B cell (primary cell): ENCODE results near the gene ARHGAP6. TPM values are rescaled to one million over a fixed set of nuclear protein-coding genes. Genes with fewer than 3 reads are reported as not detected.

ENCODE experiments used
- ATAC-seq: fragments of 200-7000 bp; cut with Tn5 transposase; one replicate; pipeline ENCODE4 v1.10.0; 2021; ENCODE audit warnings: low read depth, mild to moderate bottlenecking, moderate number of reproducible peaks, moderate library complexity
- CTCF ChIA-PET: fragments of 350-600 bp; sonication (Branson Sonifier 250); formaldehyde crosslinking; loops from one replicate; lab custom pipeline; 2021; ENCODE audit warnings: antibody characterized with exemption, inconsistent platforms; lab: Charles Lee
- POLR2A ChIA-PET: fragments of 350-600 bp; sonication (Branson Sonifier 250); formaldehyde crosslinking; loops from one replicate; lab custom pipeline; 2021; ENCODE audit warnings: antibody characterized with exemption; lab: Charles Lee
- DNase-seq: peaks from one replicate; pipeline ENCODE4 v3.0.0; 2013
- H2AFZ ChIP-seq: 2 replicates; pipeline ENCODE4 v1.6.1; 2012; ENCODE audit warnings: mild to moderate bottlenecking, low read depth, low read length; ENCODE audit not compliant: insufficient read depth, poor library complexity, severe bottlenecking
- H3K27ac ChIP-seq, 2 donors: 1 replicate in 1 of 2; 2 replicates in 1 of 2; pipeline ENCODE4 v1.5.1; 2012 to 2013; ENCODE audit warnings: low read length in 2 of 2, mild to moderate bottlenecking in 2 of 2, moderate library complexity in 1 of 2
- H3K27me3 ChIP-seq, 4 experiments: fragments of 200-600 bp in 1 of 4; sonication (generic) in 1 of 4; replicated peaks in 1 of 4; 1 replicate in 2 of 4; 2 replicates in 2 of 4; pipeline versions ENCODE4 v1.6.1 to v1.7.0; 2013 to 2016; ENCODE audit warnings: low read length in 3 of 4, mild to moderate bottlenecking in 2 of 4, mixed read lengths in 1 of 4, moderate library complexity in 1 of 4; ENCODE audit not compliant: insufficient read depth in 4 of 4, control insufficient read depth in 3 of 4; ENCODE audit errors: control extremely low read depth in 1 of 4
- H3K36me3 ChIP-seq, 2 experiments: replicated peaks in 1 of 2; 1 replicate in 1 of 2; 2 replicates in 1 of 2; pipeline versions ENCODE4 v1.6.1 to v1.7.1; 2013; ENCODE audit warnings: low read length in 1 of 2; ENCODE audit not compliant: insufficient read depth in 2 of 2, control insufficient read depth in 1 of 2; ENCODE audit errors: control extremely low read depth in 1 of 2, extremely low read depth in 1 of 2
- H3K4me1 ChIP-seq, 2 donors: fragments of 200-600 bp in 1 of 2; sonication (generic) in 1 of 2; 1 replicate in 1 of 2; 2 replicates in 1 of 2; pipeline versions ENCODE4 v1.5.1 to v1.6.1; 2013 to 2017; ENCODE audit warnings: low read length in 2 of 2; ENCODE audit not compliant: control insufficient read depth in 2 of 2, insufficient read depth in 2 of 2
- H3K4me2 ChIP-seq: replicated peaks from 2 replicates; pipeline ENCODE3; 2012; ENCODE audit warnings: mild to moderate bottlenecking, low read depth, low read length; ENCODE audit not compliant: poor library complexity, severe bottlenecking
- H3K4me3 ChIP-seq, 5 experiments: fragments of 200-600 bp in 1 of 5; sonication (generic) in 1 of 5; 1 replicate in 3 of 5; 2 replicates in 2 of 5; pipeline versions ENCODE4 v1.5.1 to v1.7.0; 2011 to 2016; ENCODE audit warnings: low read length in 4 of 5, mild to moderate bottlenecking in 4 of 5, low read depth in 2 of 5, control low read depth in 1 of 5, moderate library complexity in 1 of 5; ENCODE audit not compliant: insufficient read depth in 1 of 5; ENCODE audit errors: control extremely low read depth in 1 of 5, extremely low read depth in 1 of 5
- H3K79me2 ChIP-seq: fragments of 200-600 bp; sonication (generic); one replicate; pipeline ENCODE4 v1.6.0; 2016; ENCODE audit warnings: low read length; ENCODE audit not compliant: control insufficient read depth, insufficient read depth
- H3K9ac ChIP-seq: fragments of 200-600 bp; sonication (generic); 2 replicates; pipeline ENCODE4 v1.6.1; 2017; ENCODE audit warnings: mild to moderate bottlenecking, low read length, moderate library complexity
- H3K9me3 ChIP-seq, 3 donors: one replicate each; pipeline versions ENCODE4 v1.6.1 to v1.7.1; 2013; ENCODE audit warnings: low read length in 2 of 3; ENCODE audit not compliant: control insufficient read depth in 2 of 3, insufficient read depth in 1 of 3; ENCODE audit errors: control extremely low read depth in 1 of 3
- H4K20me1 ChIP-seq: 2 replicates; pipeline ENCODE4 v1.6.0; 2012; ENCODE audit warnings: mild to moderate bottlenecking, low read length; ENCODE audit not compliant: insufficient read depth, control insufficient read depth, poor library complexity, severe bottlenecking
- H3K27ac Mint-ChIP-seq: one replicate; pipeline ENCODE4 v1.8.0; 2021; ENCODE audit warnings: mixed read lengths
- H3K27me3 Mint-ChIP-seq: one replicate; pipeline ENCODE4 v1.8.0; 2021; ENCODE audit warnings: mixed read lengths
- H3K4me1 Mint-ChIP-seq: one replicate; pipeline ENCODE4 v1.8.0; 2021; ENCODE audit warnings: mixed read lengths
- H3K4me3 Mint-ChIP-seq: one replicate; pipeline ENCODE4 v1.8.0; 2021; ENCODE audit warnings: mixed read lengths
- H3K9me3 Mint-ChIP-seq: one replicate; pipeline ENCODE4 v1.8.0; 2022; ENCODE audit warnings: mixed read lengths; ENCODE audit not compliant: insufficient read depth
- EZH2 ChIP-seq: IDR thresholded peaks from 2 replicates; pipeline ENCODE4 v1.6.1; 2012; ENCODE audit warnings: borderline replicate concordance, low read depth, mild to moderate bottlenecking, moderate library complexity, low read length; ENCODE audit not compliant: insufficient read depth, poor library complexity, severe bottlenecking
- WGBS: methylation state at CpG from one replicate; pipeline ENCODE4 v1.1.5; 2013; ENCODE audit warnings: missing lambda C conversion rate; ENCODE audit not compliant: insufficient coverage; 5-methylcytosine and 5-hydroxymethylcytosine counted together
- intact Hi-C: fragments of 100-400 bp; cut with micrococcal nuclease; formaldehyde crosslinking; loops from one replicate; pipeline ENCODE4 v1.10.0; 2022
- polyA plus RNA-seq: library from polyadenylated mRNA; depleted of rRNA; stranded (reverse); fragments of >200 nt; gene quantifications from 2 replicates; pipeline ENCODE4 v1.2.3, GENCODE V29; 2012
- total RNA-seq, 2 donors: library from RNA; stranded (reverse); fragments of 120-200 nt in 1 of 2; gene quantifications; 1 replicate in 1 of 2; 2 replicates in 1 of 2; pipeline versions ENCODE4 v1.2.3 to v1.2.4, GENCODE V29; 2013 to 2022
- TF ChIP-seq, protein P1 (sequence below): fragments of 200-600 bp; IDR thresholded peaks from one replicate; pipeline ENCODE4 v1.8.0; 2022; ENCODE audit warnings: antibody characterized with exemption, mild to moderate bottlenecking

ARHGAP6 gene
- total and polyA plus RNA-seq, 2 donors (not counting 1 experiment from before 2014, with no cell fraction given): 1.6 to 2.6 TPM

DNA sequence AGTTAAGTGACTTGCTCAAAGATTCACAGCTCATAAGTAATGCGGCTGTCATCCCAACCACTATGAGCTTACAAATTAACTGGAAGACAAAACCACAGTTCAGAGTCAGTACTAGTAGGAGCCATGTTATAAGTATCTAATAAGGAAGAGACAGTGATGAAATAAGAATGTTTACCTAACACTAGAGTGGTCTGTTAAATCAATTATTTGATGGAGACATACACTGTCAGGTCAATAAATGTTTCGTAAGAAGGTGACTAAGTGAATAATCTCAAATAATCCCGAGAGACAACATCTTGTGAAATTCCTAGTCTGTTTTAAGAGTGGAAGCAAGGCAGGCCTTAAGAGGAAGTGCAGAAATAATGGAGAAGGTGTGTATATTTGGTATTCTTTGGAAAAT lies 398.3 kb downstream of the ARHGAP6 start:
- H3K4me3 Mint-ChIP-seq: no peak overlapping the region
- Histone ChIP-seq H3K9ac (no peak overlapping the region), H3K4me3 (no peak overlapping the region), H3K4me1 (no peaks in the 10 kb centered on the region), H4K20me1 (no peaks in the 10 kb centered on the region), H3K27ac (no peak overlapping the region), H3K4me2 (no peak overlapping the region), H2AFZ (no peak overlapping the region), H3K36me3 (no peaks in the 10 kb centered on the region), H3K27me3 (no peaks in the 10 kb centered on the region), H3K79me2 (no peaks in the 10 kb centered on the region), H3K9me3 (no peaks in the 10 kb centered on the region)
- no peaks in the 10 kb centered on the region for H3K4me1 Mint-ChIP-seq
- ChIA-PET POLR2A (no interaction called here), CTCF (no interaction called here)
- H3K27ac Mint-ChIP-seq: no peak overlapping the region
- no peaks in the 10 kb centered on the region for H3K9me3 Mint-ChIP-seq
- no CpG with 5 or more reads among the region's 3 CpGs for WGBS
- TF ChIP-seq EZH2: no peak
- TF ChIP-seq, protein P1, sequence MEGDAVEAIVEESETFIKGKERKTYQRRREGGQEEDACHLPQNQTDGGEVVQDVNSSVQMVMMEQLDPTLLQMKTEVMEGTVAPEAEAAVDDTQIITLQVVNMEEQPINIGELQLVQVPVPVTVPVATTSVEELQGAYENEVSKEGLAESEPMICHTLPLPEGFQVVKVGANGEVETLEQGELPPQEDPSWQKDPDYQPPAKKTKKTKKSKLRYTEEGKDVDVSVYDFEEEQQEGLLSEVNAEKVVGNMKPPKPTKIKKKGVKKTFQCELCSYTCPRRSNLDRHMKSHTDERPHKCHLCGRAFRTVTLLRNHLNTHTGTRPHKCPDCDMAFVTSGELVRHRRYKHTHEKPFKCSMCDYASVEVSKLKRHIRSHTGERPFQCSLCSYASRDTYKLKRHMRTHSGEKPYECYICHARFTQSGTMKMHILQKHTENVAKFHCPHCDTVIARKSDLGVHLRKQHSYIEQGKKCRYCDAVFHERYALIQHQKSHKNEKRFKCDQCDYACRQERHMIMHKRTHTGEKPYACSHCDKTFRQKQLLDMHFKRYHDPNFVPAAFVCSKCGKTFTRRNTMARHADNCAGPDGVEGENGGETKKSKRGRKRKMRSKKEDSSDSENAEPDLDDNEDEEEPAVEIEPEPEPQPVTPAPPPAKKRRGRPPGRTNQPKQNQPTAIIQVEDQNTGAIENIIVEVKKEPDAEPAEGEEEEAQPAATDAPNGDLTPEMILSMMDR: no peak
- no peak for ATAC-seq
- no peak for DNase-seq
- H3K27me3 Mint-ChIP-seq: peaks cover 6% of the 10 kb centered on the region
- intact Hi-C loops: no loop called here

DNA sequence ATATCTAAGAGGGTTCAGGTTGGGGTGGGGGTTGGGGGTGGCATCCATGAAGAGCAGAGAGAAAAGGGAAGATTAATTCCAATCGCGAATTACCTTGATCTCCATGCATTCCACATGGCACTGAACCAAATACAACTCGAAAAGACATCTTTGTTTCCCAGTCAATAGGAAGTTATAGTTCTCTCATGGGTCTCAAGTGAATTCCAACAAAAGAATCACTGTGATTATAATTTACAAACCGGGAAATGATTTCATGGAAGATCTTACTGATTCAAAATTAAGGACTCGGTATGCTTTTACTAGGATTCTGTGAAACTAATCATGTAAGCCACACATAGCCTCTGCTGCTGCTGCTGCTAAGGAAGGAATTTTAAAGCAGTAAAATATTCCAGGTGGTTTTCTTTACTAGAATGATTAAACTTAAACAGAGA lies 399.1 kb downstream of the ARHGAP6 start:
- CTCF ChIA-PET: no interaction called here
- H2AFZ ChIP-seq: no peak overlapping the region
- no peak overlapping the region for H3K4me2 ChIP-seq
- H4K20me1 ChIP-seq: no peaks in the 10 kb centered on the region
- no peaks in the 10 kb centered on the region for H3K9me3 ChIP-seq
- H3K9ac ChIP-seq: no peak overlapping the region
- H3K9me3 Mint-ChIP-seq: no peaks in the 10 kb centered on the region
- no peak overlapping the region for H3K27ac Mint-ChIP-seq
- no peaks in the 10 kb centered on the region for H3K27me3 ChIP-seq
- POLR2A ChIA-PET: no interaction called here
- no peak for DNase-seq
- no peaks in the 10 kb centered on the region for H3K4me1 Mint-ChIP-seq
- no peak overlapping the region for H3K27ac ChIP-seq
- intact Hi-C loops: no loop called here
- no peaks in the 10 kb centered on the region for H3K36me3 ChIP-seq
- no peak overlapping the region for H3K4me3 ChIP-seq
- no peaks in the 10 kb centered on the region for H3K4me1 ChIP-seq
- H3K27me3 Mint-ChIP-seq: peaks cover 3% of the 10 kb centered on the region
- no peak for ATAC-seq
- TF ChIP-seq, protein P1: no peak
- no peak for TF ChIP-seq EZH2
- no CpG with 5 or more reads among the region's 5 CpGs for WGBS
- no peaks in the 10 kb centered on the region for H3K79me2 ChIP-seq
- H3K4me3 Mint-ChIP-seq: no peak overlapping the region
